Measurements from ENCODE around the gene SLC25A18.

GRCh38 chr22:17578136-17578754 is 14.9 kb downstream of the SLC25A18 start:
- no peak for TF ChIP-seq CTCF (IDR thresholded peaks at IDR 0.05)
- no peak for TF ChIP-seq POLR2A (IDR thresholded peaks at IDR 0.05)
